RCC 7860 (cell line): ENCODE data around the gene MYORG.
"Not testable (repeated sequence)": the region's sequence is repeated elsewhere in the genome, so short reads cannot be mapped to it uniquely, and the experiment has no call there.

ENCODE experiments used
- DNase-seq: peaks from one replicate; pipeline ENCODE4 v3.0.0-alpha.2; 2015; ENCODE audit warnings: low spot score
- FAIRE-seq: peaks from 2 replicates; lab custom pipeline; 2012; peaks lifted over from hg19 to GRCh38; lab: Jason Lieb, UNC

The MYORG gene

GRCh38 chr9:34370335-34370969 is 6.2 kb downstream of the MYORG start:
- DNase-seq (no peak), FAIRE-seq (no peak)

- FAIRE-seq (no peak), DNase-seq (no peak)
These were observed 7.1 kb downstream of the MYORG start for GRCh38 chr9:34369636-34370035.

- FAIRE-seq, DNase-seq: not testable (repeated sequence)
These were observed 7.9 kb downstream of the MYORG start for GRCh38 chr9:34368796-34369195.

GRCh38 chr9:34367751-34368410 is 8.8 kb downstream of the MYORG start:
- DNase-seq, FAIRE-seq: not testable (repeated sequence)

GRCh38 chr9:34366365-34366764 is 10.3 kb downstream of the MYORG start:
- FAIRE-seq (no peak), DNase-seq (no peak)

- no peak for DNase-seq
- no peak for FAIRE-seq
These were observed 11.4 kb downstream of the MYORG start for GRCh38 chr9:34365282-34365681.

- DNase-seq (no peak), FAIRE-seq (no peak)
These were observed 12.9 kb downstream of the MYORG start for GRCh38 chr9:34363619-34364351.

GRCh38 chr9:34362614-34363214 is 14.0 kb downstream of the MYORG start:
- FAIRE-seq (no peak), DNase-seq (no peak)

- not testable (repeated sequence) for DNase-seq, FAIRE-seq
These were observed 23.7 kb downstream of the MYORG start for GRCh38 chr9:34352957-34353356.

GRCh38 chr9:34352122-34352652 is 24.5 kb downstream of the MYORG start:
- not testable (repeated sequence) for FAIRE-seq, DNase-seq

- no peak for DNase-seq
- FAIRE-seq = no peak
These were observed 27.4 kb downstream of the MYORG start for GRCh38 chr9:34349324-34349723.

GRCh38 chr9:34347800-34348158 is 28.9 kb downstream of the MYORG start:
- no peak for DNase-seq
- FAIRE-seq = no peak

- DNase-seq = no peak
- FAIRE-seq = no peak
These were observed 29.6 kb downstream of the MYORG start for GRCh38 chr9:34346873-34347799.

GRCh38 chr9:34343605-34344004 is 33.1 kb downstream of the MYORG start:
- FAIRE-seq (no peak), DNase-seq (no peak)

- no peak for DNase-seq
These were observed 33.6 kb downstream of the MYORG start for GRCh38 chr9:34343090-34343489.

GRCh38 chr9:34341659-34342295 is 34.9 kb downstream of the MYORG start:
- FAIRE-seq = no peak
- no peak for DNase-seq

More at GRCh38 chr9:34343090-34343489, 33.6 kb downstream of the MYORG start:
- no peak for FAIRE-seq

- DNase-seq = no peak
- FAIRE-seq = no peak
These were observed 37.9 kb downstream of the MYORG start for GRCh38 chr9:34338665-34339385.

GRCh38 chr9:34338079-34338478 is 38.6 kb downstream of the MYORG start:
- not testable (repeated sequence) for DNase-seq, FAIRE-seq

GRCh38 chr9:34337403-34337802 is 39.3 kb downstream of the MYORG start:
- FAIRE-seq = no peak
- no peak for DNase-seq
